A673 (cell line): Measurements from ENCODE around the gene NUP210L. TPM values are rescaled to one million over a fixed set of nuclear protein-coding genes. Genes with fewer than 3 reads are reported as not detected.

ENCODE experiments used
- BruUV-seq: library from RNA; stranded (reverse); fragments of 400-500 nt; replicated peaks from 2 replicates; lab custom pipeline; 2021; lab: Mats Ljungman, UMichigan
- CTCF ChIA-PET: fragments of 300-600 bp; sonication (Branson Sonifier 250); formaldehyde crosslinking; loops from one replicate; lab custom pipeline; 2022; ENCODE audit warnings: antibody characterized with exemption; lab: Charles Lee
- POLR2A ChIA-PET: fragments of 300-600 bp; sonication (Branson Sonifier 250); formaldehyde crosslinking; loops from one replicate; lab custom pipeline; 2022; ENCODE audit warnings: antibody characterized with exemption; ENCODE audit not compliant: low non-redundant PET; lab: Charles Lee
- DNase-seq: peaks from one replicate; pipeline ENCODE4 v3.0.0-alpha.2; 2015; ENCODE audit warnings: low spot score
- H3K27ac ChIP-seq: fragments of 200-600 bp; sonication (generic); 2 replicates; pipeline ENCODE4 v1.5.1; 2016; ENCODE audit warnings: mixed run types, low read depth, mild to moderate bottlenecking, mixed read lengths, antibody characterized with exemption, low read length; ENCODE audit not compliant: poor library complexity, severe bottlenecking
- H3K27me3 ChIP-seq: fragments of 200-600 bp; sonication (generic); replicated peaks from 2 replicates; pipeline ENCODE4 v1.6.1; 2017; ENCODE audit warnings: mixed run types, low read depth, mild to moderate bottlenecking, mixed read lengths, antibody characterized with exemption, low read length; ENCODE audit not compliant: insufficient read depth, poor library complexity
- H3K36me3 ChIP-seq: fragments of 200-600 bp; sonication (generic); 2 replicates; pipeline ENCODE4 v1.6.1; 2016; ENCODE audit warnings: mixed run types, mild to moderate bottlenecking, mixed read lengths, antibody characterized with exemption, low read length; ENCODE audit not compliant: insufficient read depth, poor library complexity, severe bottlenecking
- H3K4me1 ChIP-seq: fragments of 200-600 bp; sonication (generic); 2 replicates; pipeline ENCODE4 v1.6.1; 2017; ENCODE audit warnings: mixed run types, mild to moderate bottlenecking, mixed read lengths, antibody characterized with exemption, low read length; ENCODE audit not compliant: insufficient read depth, poor library complexity, severe bottlenecking
- H3K4me3 ChIP-seq: fragments of 200-600 bp; sonication (generic); 2 replicates; pipeline ENCODE4 v1.5.1; 2016; ENCODE audit warnings: low read depth, mixed run types, mild to moderate bottlenecking, mixed read lengths, low read length; ENCODE audit not compliant: poor library complexity, severe bottlenecking
- H3K9me3 ChIP-seq: fragments of 200-600 bp; sonication (generic); 2 replicates; pipeline ENCODE4 v1.6.1; 2016; ENCODE audit warnings: mixed run types, low read depth, mild to moderate bottlenecking, mixed read lengths, antibody characterized with exemption, low read length; ENCODE audit not compliant: poor library complexity, severe bottlenecking
- CTCF ChIP-seq: fragments of 300-800, 200-600 bp; sonication (generic); conservative IDR thresholded peaks from 2 replicates; pipeline ENCODE4 v1.5.1; 2017; ENCODE audit warnings: low read depth, mild to moderate bottlenecking, antibody characterized with exemption, low read length, moderate library complexity, mixed read lengths
- EZH2 ChIP-seq: fragments of 200-600 bp; sonication (generic); IDR thresholded peaks from 2 replicates; pipeline ENCODE4 v1.6.1; 2017; ENCODE audit warnings: borderline replicate concordance, low read depth, mild to moderate bottlenecking, mixed read lengths, antibody characterized with exemption, low read length; ENCODE audit not compliant: poor library complexity, severe bottlenecking
- intact Hi-C: fragments of 100-400 bp; cut with micrococcal nuclease; formaldehyde crosslinking; loops from one replicate; pipeline ENCODE4 v1.10.0; 2022; ENCODE audit not compliant: unreplicated experiment
- total RNA-seq: library from RNA; stranded (reverse); gene quantifications from 2 replicates; pipeline ENCODE4 v1.2.3, GENCODE V29; 2021

NUP210L gene
- total RNA-seq, 1 experiment from 2014 or later, result 0.04 TPM

- BruUV-seq, result TSS peak; percentile 32
- ChIA-PET CTCF (interaction anchor here (0.5 to 1.0 kb wide), 4 partner anchors 10 to 158 kb away, joined by 3 read pairs; partner anchors contain the start of gene JTB), POLR2A (interaction anchor here (0.7 to 1.1 kb wide), 3 partner anchors 17 to 306 kb away, joined by 3 to 8 read pairs (median 6); partner anchors contain the start of gene RPS27)
- TF ChIP-seq CTCF (peak; percentile 61), EZH2 (no peak)
- Histone ChIP-seq H3K4me1 (peaks cover 14% of the 10 kb centered on the region), H3K36me3 (no peaks in the 10 kb centered on the region), H3K27me3 (no peaks in the 10 kb centered on the region), H3K4me3 (peak within 1 kb of the TSS; percentile 55), H3K27ac (peak within 1 kb of the TSS; percentile 77), H3K9me3 (no peaks in the 10 kb centered on the region)
- intact Hi-C loops, result no loop called here
- peak; percentile 99 for DNase-seq
Measured at GRCh38 chr1:153967107-153967999, 187.5 kb downstream of the NUP210L start, which contains the start of gene CREB3L4. Gene CREB3L4 (plus strand): TSS chr1:153967902. CDS start chr1:153968526, 624 bp downstream.

GRCh38 chr1:153963850-153964331, 191.0 kb downstream of the NUP210L start:
- TSS peak; percentile 33 for BruUV-seq
- no peak for DNase-seq
- H3K9me3 ChIP-seq, result no peaks in the 10 kb centered on the region
- peak overlapping the region; percentile 77 for H3K4me3 ChIP-seq
- ChIA-PET POLR2A (interaction anchor here (0.6 to 1.0 kb wide), 2 partner anchors 22 to 209 kb away, joined by 3 to 6 read pairs; partner anchors contain the start of gene RAB13), CTCF (no interaction called here)
- H3K36me3 ChIP-seq, result peaks cover 13% of the 10 kb centered on the region
- H3K4me1 ChIP-seq, result peaks cover 25% of the 10 kb centered on the region
- no peaks in the 10 kb centered on the region for H3K27me3 ChIP-seq
- no peak for TF ChIP-seq CTCF
- TF ChIP-seq EZH2, result no peak
- intact Hi-C loops, result loop anchor here (5.0 kb wide), 1 partner anchor 292 kb away; the partner anchor contains the start of gene ILF2
- peak overlapping the region; percentile 74 for H3K27ac ChIP-seq

- no peaks in the 10 kb centered on the region for H3K27me3 ChIP-seq
- H3K27ac ChIP-seq, result peak within 1 kb of the TSS; percentile 74
- peaks cover 13% of the 10 kb centered on the region for H3K36me3 ChIP-seq
- ChIA-PET POLR2A (interaction anchor here (0.6 to 1.0 kb wide), 3 partner anchors 22 to 209 kb away, joined by 3 to 6 read pairs (median 3); partner anchors contain the start of gene RAB13), CTCF (interaction anchor here (1.6 kb wide), 1 partner anchor 17 kb away, joined by 3 read pairs; the partner anchor contains the start of gene DENND4B)
- peak within 1 kb of the TSS; percentile 77 for H3K4me3 ChIP-seq
- TF ChIP-seq CTCF, result no peak
- TF ChIP-seq EZH2, result no peak
- H3K4me1 ChIP-seq, result peaks cover 20% of the 10 kb centered on the region
- intact Hi-C loops, result loop anchor here (5.0 kb wide), 1 partner anchor 291 kb away; the partner anchor contains the start of gene ILF2
- H3K9me3 ChIP-seq, result no peaks in the 10 kb centered on the region
- no TSS peak for BruUV-seq
- DNase-seq, result peak; percentile 99
Measured at GRCh38 chr1:153963030-153963849, 191.6 kb downstream of the NUP210L start, which contains the start of gene SLC39A1. Gene SLC39A1 (minus strand): TSS chr1:153963537. CDS start chr1:153962715, 822 bp downstream.
